Amygdala (tissue), 56 donors: ENCODE measurements around the gene ABCG2.
A peak's percentile ranks its signal among the peaks of the same experiment; 100 is the strongest.

Source experiments
- DNase-seq, 56 donors: peaks; one replicate each; lab custom pipeline; 2025; lab: John Stamatoyannopoulos, UW

The ABCG2 gene

DNA sequence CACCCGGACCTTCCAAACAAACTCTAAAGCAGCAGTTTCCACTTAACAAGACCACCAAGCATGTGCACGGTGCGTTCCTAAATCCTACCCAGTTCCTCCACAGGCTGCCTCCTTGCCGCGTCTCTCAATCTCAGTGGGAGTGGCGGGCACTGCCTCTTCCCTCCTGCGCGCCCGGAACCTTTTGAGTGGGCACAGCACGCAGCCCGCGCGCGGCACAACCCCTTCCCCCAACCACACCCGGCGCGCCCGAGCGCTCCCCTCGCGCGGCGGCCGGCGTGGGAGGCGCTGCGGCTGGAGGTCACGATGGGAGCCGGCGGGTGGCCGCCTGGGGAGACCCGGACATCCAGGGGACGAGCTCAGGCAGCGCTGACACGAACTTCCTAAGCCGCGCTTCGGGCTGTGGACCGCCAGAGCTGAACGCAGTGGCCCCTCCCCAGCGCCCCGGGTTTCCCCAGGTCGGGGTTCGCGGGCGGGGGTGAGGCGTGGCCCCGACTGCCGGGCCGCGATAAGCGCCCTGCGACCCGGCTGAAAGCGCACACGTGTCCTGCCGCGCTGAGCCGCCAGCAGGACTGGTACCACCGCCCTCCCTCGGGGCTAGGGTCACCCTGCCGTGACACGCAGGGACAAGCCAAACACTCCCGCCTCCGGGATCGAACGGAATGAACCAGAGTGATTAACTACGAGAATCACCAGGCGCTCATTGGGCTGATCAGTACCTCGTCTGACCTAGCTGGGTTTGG, at the start of gene ABCG2:
TSS of gene ABCG2 (minus strand) at position 151 of the 740 bp plus-strand sequence. CDS start 18,644 bp downstream, outside the sequence.
- peak in 13 of 56 donors; percentile 0 to 56 (median 12) for DNase-seq

DNA sequence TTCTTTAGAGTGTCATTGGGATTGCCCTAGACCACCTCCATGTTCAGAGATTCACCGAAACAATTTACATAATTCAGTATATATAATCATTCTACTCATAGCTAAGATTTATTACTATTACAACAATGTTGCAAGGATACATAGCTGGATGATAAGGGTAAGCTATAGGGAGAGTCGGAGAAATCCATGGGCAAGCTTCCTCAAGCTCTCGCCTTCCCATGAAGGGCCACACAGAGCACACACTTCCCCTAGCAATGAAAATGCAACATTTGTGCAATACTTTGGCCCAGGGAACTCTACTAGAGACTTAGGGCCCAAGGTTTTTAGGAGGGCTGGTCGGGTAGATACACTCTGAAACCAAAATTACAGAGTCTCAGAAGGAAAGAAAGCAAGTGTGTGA, 49.7 kb upstream of the ABCG2 start:
- DNase-seq = no peak

GRCh38 chr4:88207171-88207570, 48.7 kb upstream of the ABCG2 start:
- no peak for DNase-seq

- DNase-seq = no peak
Observed at GRCh38 chr4:88204882-88205281, 46.4 kb upstream of the ABCG2 start.

DNA sequence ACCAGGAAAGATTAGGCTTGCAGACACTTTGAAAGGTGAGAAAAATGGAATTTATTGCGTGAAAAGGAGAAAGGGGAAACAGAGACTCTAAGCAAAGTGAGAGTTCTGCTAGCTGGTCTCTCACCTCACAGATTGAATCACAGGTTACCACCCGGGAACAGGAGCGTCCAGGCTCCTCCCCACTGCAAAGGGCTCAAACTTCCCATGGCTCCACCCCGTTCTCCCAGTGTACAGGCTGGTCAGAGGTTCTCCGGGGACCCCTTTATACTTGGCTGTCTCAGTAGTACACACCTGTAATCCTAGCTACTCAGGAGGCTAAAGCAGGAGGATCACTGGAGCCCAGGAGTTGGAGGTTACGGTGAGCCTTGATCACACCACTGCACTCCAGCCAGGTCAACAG, 44.0 kb upstream of the ABCG2 start:
- DNase-seq = no peak

DNA sequence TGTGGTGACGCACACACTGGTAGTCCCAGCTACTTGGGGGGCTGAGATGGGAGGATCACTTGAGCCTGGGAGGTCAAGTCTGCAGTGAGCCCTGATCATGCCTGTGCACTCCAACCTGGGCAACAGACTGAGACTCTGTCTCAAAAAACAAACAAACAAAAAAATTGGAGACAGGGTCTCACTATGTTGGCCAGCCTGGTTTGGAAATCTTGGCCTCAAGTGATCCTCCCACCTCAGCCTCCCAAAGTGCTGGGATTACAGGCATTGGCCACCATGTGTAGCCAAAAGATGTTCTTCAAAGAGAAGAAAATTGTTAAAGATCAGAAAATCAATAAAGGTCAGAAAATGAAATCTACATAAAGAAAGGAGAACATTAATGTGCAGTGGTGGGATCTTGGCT, 41.7 kb upstream of the ABCG2 start:
- no peak for DNase-seq

DNA sequence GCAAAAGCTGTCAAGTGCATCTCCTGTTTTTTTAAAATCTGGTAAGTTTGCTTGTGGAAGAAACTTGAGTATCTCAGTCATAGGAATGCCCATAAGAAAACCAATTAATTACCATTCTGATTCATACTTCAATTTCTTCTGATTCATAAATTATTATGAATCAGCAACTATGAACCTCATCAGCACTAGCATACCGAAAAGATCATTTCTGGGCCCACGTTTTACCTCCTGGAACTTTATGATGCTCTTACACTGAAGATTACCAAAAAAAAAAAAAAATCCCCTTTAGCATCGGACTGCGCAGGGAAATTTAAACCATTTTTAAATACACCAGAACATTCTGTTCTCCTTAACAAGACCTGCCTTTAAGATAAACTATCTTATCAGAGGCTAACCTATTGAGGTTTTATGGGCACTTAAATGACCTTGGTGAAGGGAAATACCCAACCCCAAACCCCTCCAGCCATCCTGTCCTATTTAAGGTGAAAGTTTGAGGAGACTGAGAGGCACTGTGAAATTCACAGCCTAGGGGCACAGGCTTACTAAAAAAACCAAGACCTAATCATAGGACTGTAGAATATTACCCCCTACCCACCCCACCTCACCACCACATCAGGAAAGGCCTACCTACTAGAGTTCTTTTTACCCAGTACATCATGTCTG, 38.2 kb upstream of the ABCG2 start:
- DNase-seq = no peak

GRCh38 chr4:88196013-88196365, 37.5 kb upstream of the ABCG2 start:
- DNase-seq = no peak

GRCh38 chr4:88195328-88196012, 37.0 kb upstream of the ABCG2 start:
- DNase-seq = no peak

DNA sequence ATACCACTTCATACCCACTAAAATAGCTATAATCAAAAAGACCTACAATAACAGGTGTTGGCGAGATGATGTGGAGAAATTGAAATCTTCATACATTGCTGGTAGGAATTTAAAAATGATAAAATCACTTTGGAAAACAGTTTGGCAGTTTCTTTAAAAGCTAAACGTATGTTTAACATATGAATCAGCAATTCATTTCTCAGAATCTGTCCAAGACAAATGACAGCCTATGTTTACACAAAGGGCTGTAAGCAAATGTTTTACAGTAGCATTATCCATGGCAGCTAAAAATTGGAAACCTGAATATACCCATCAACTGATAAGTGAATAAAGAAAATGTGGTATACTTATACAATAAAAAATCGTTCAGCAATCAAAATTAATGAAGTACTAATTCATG, 33.0 kb upstream of the ABCG2 start:
- DNase-seq = no peak

DNA sequence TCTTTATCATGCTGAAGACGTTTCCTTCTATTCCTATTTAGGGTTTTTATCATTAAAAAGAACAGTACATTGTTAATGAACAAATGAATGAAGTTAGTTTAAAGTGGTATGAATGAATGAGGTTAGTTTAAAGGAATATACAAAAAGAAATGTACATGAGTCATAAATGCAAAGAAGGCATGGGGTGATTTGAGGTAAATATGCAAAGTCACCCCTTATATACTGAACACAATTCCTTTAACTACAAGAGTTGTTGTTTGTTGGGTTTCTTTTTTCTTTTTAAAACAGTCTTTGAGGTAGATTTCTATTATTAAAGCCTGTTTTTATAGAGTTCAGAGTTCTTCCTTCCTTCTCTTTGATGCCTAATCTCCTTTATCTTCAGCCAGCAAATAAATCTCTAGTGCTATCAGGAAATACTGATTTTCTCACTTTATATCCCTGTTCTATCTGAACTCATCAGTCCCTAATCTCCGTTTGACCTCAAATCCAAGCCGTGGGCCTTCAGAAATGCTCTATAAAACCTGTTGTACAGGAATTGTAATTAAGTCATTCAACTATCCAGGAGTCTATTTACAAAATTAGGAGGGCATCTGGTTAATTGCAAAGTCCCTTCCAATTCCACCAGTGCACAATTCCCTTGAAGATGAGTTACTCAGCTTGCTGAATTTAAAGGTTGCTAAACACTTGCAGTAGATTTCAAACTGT, 31.6 kb upstream of the ABCG2 start:
- no peak for DNase-seq

DNA sequence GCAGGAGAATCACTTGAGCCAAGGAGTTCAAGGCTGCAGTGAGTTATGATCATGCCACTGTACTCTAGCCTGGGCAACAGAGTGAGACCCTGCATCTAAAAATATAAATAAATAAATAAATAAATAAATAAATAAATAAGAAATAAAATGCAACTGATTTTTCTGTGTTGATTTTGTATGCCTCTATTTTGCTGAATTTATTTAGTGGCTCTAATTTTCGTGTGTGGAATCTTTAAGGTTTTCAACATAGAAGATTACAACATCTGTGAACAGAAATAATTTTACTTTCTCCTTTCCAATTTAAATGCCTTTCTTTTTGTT, 30.9 kb upstream of the ABCG2 start:
- no peak for DNase-seq

GRCh38 chr4:88188738-88189417, 30.4 kb upstream of the ABCG2 start:
- DNase-seq = no peak

DNA sequence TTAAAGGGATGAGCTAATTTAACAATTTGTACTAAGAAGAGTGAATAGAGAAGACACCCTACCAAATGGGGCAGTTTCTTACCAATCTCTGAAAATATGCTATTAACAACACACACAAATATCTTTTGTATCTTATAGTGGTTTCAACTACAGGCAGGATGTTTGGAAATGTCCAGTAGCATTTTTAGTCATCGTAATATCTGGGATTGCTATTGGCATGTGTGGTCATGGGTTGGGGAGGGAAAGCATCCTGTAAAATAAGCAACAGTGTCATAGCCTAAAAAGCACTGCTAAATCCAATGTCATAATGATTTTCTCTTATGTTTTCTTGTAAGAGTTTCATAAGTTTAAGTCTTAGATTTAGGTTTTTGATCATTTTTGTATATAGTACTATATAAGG, 29.3 kb upstream of the ABCG2 start:
- DNase-seq = no peak

DNA sequence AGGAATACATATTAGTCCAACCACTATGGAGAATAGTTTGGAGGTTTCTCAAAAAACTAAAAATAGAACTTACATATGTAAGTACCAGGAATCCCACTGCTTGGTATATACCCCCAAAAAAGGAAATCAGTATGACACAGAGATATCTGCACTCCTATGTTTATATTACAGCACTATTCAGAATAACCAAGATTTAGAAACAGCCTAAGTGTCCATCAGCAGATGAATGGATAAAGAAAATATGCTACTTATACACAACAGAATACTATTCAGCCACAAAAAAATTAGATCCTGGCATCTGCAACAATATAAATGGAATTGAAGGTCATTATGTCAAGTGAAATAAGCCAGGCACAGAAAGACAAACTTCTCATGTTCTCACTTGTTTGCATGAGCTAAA, 27.5 kb upstream of the ABCG2 start:
- DNase-seq = no peak

GRCh38 chr4:88179261-88179660, 20.8 kb upstream of the ABCG2 start:
- DNase-seq = no peak

- DNase-seq = no peak
Observed at GRCh38 chr4:88178626-88179231, 20.3 kb upstream of the ABCG2 start.

GRCh38 chr4:88177983-88178625, 19.7 kb upstream of the ABCG2 start:
- DNase-seq = peak in 7 of 56 donors; percentile 0 to 33 (median 1)

DNA sequence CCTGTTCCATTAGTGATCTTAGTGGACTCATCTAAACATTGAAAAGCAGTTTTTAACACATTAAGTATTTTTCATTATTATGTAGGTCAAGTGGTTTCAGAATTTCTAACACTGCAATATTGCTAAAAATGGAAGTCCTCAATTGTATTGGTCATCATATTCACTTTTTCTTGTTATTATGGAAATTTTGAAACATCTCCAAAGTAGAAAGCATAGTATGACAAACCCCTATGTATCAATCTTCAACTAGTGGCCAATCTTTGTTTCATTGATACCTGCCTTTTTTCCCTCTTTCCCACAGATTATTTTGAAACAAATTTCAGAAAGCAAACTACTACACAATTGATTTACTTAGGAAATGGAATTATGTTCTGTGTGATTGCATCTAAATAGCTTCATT, 14.5 kb upstream of the ABCG2 start:
- DNase-seq = no peak

DNA sequence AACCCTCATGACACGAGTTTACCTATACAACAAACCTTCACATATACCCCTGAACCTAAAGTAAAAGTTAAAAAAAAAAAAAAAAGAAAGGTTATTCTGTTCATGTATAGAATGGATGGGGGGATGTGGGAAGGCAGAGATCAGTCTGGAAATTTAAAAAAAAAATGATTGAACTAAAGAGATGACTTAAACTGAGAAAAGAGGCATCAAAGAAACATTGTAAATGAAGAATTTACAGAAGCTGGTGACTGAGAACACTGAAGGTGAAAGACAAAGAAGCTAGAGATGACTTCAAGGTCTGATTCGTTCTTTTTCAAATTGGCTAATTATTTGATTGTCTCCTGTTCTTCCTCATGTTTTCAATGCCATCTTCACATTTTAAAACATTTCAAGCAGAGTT, 12.8 kb upstream of the ABCG2 start:
- DNase-seq = no peak
